ENCODE data around the gene AIFM3.

The AIFM3 gene

GRCh38 chr22:20951932-20952380 is 15.1 kb upstream of the AIFM3 start:
- Histone ChIP-seq H3K27ac (ENCODE audit: low read depth, low read length) (peak overlapping the region; percentile 42), H3K27me3 (ENCODE audit: control insufficient read depth, insufficient read depth, low read length) (peaks cover 6% of the 10 kb centered on the region), H3K36me3 (ENCODE audit: control insufficient read depth, insufficient read depth, low read length) (peaks cover 66% of the 10 kb centered on the region), H3K9me3 (ENCODE audit: control insufficient read depth, insufficient read depth, low read length) (no peaks in the 10 kb centered on the region), H3K4me3 (ENCODE audit: low read depth, low read length) (no peak overlapping the region), H3K9ac (ENCODE audit: low read depth, low read length) (no peak overlapping the region), H3K4me1 (ENCODE audit: control insufficient read depth, insufficient read depth, low read length) (0 out of 2 replicates have a peak, but pooled peaks cover 2% of the 10 kb centered on the region)

- peak overlapping the region; percentile 29 for H3K27ac ChIP-seq (ENCODE audit: low read depth, low read length)
- H3K9me3 ChIP-seq (ENCODE audit: control insufficient read depth, insufficient read depth, low read length), result no peaks in the 10 kb centered on the region
- H3K36me3 ChIP-seq (ENCODE audit: control insufficient read depth, insufficient read depth, low read length), result peaks cover 62% of the 10 kb centered on the region
- 0 out of 2 replicates have a peak, but pooled peaks cover 2% of the 10 kb centered on the region for H3K4me1 ChIP-seq (ENCODE audit: control insufficient read depth, insufficient read depth, low read length)
- H3K4me3 ChIP-seq (ENCODE audit: low read depth, low read length), result no peak overlapping the region
- H3K9ac ChIP-seq (ENCODE audit: low read depth, low read length), result no peak overlapping the region
- peaks cover 9% of the 10 kb centered on the region for H3K27me3 ChIP-seq (ENCODE audit: control insufficient read depth, insufficient read depth, low read length)
Observed at GRCh38 chr22:20952544-20953341, 14.3 kb upstream of the AIFM3 start.

GRCh38 chr22:20953342-20953608 is 13.8 kb upstream of the AIFM3 start:
- no peak overlapping the region for H3K4me3 ChIP-seq (ENCODE audit: low read depth, low read length)
- peaks cover 57% of the 10 kb centered on the region for H3K36me3 ChIP-seq (ENCODE audit: control insufficient read depth, insufficient read depth, low read length)
- H3K9me3 ChIP-seq (ENCODE audit: control insufficient read depth, insufficient read depth, low read length), result no peaks in the 10 kb centered on the region
- 0 out of 2 replicates have a peak, but pooled peaks cover 2% of the 10 kb centered on the region for H3K4me1 ChIP-seq (ENCODE audit: control insufficient read depth, insufficient read depth, low read length)
- H3K27me3 ChIP-seq (ENCODE audit: control insufficient read depth, insufficient read depth, low read length), result peaks cover 10% of the 10 kb centered on the region
- H3K27ac ChIP-seq (ENCODE audit: low read depth, low read length), result no peak overlapping the region
- H3K9ac ChIP-seq (ENCODE audit: low read depth, low read length), result no peak overlapping the region

- no peak overlapping the region for H3K9ac ChIP-seq (ENCODE audit: low read depth, low read length)
- no peaks in the 10 kb centered on the region for H3K9me3 ChIP-seq (ENCODE audit: control insufficient read depth, insufficient read depth, low read length)
- peaks cover 13% of the 10 kb centered on the region for H3K27me3 ChIP-seq (ENCODE audit: control insufficient read depth, insufficient read depth, low read length)
- H3K4me3 ChIP-seq (ENCODE audit: low read depth, low read length), result no peak overlapping the region
- peaks cover 53% of the 10 kb centered on the region for H3K36me3 ChIP-seq (ENCODE audit: control insufficient read depth, insufficient read depth, low read length)
- no peak overlapping the region for H3K27ac ChIP-seq (ENCODE audit: low read depth, low read length)
- 0 out of 2 replicates have a peak, but pooled peaks cover 2% of the 10 kb centered on the region for H3K4me1 ChIP-seq (ENCODE audit: control insufficient read depth, insufficient read depth, low read length)
Observed at GRCh38 chr22:20953668-20954500, 13.2 kb upstream of the AIFM3 start.

- H3K9ac ChIP-seq (ENCODE audit: low read depth, low read length), result no peak overlapping the region
- H3K27me3 ChIP-seq (ENCODE audit: control insufficient read depth, insufficient read depth, low read length), result peaks cover 13% of the 10 kb centered on the region
- no peak overlapping the region for H3K27ac ChIP-seq (ENCODE audit: low read depth, low read length)
- 0 out of 2 replicates have a peak, but pooled peaks cover 2% of the 10 kb centered on the region for H3K4me1 ChIP-seq (ENCODE audit: control insufficient read depth, insufficient read depth, low read length)
- no peaks in the 10 kb centered on the region for H3K9me3 ChIP-seq (ENCODE audit: control insufficient read depth, insufficient read depth, low read length)
- peaks cover 36% of the 10 kb centered on the region for H3K36me3 ChIP-seq (ENCODE audit: control insufficient read depth, insufficient read depth, low read length)
- H3K4me3 ChIP-seq (ENCODE audit: low read depth, low read length), result no peak overlapping the region
Observed at GRCh38 chr22:20955548-20955947, 11.5 kb upstream of the AIFM3 start.

GRCh38 chr22:20956258-20957101 is 10.6 kb upstream of the AIFM3 start:
- Histone ChIP-seq H3K9me3 (ENCODE audit: control insufficient read depth, insufficient read depth, low read length) (no peaks in the 10 kb centered on the region), H3K27me3 (ENCODE audit: control insufficient read depth, insufficient read depth, low read length) (peaks cover 13% of the 10 kb centered on the region), H3K9ac (ENCODE audit: low read depth, low read length) (no peak overlapping the region), H3K4me3 (ENCODE audit: low read depth, low read length) (peak overlapping the region; percentile 69), H3K36me3 (ENCODE audit: control insufficient read depth, insufficient read depth, low read length) (peaks cover 27% of the 10 kb centered on the region), H3K4me1 (ENCODE audit: control insufficient read depth, insufficient read depth, low read length) (0 out of 2 replicates have a peak, but pooled peaks cover 2% of the 10 kb centered on the region), H3K27ac (ENCODE audit: low read depth, low read length) (peak overlapping the region; percentile 62)

- Histone ChIP-seq H3K27ac (ENCODE audit: low read depth, low read length) (peak overlapping the region; percentile 62), H3K27me3 (ENCODE audit: control insufficient read depth, insufficient read depth, low read length) (peaks cover 13% of the 10 kb centered on the region), H3K4me3 (ENCODE audit: low read depth, low read length) (peak overlapping the region; percentile 69), H3K36me3 (ENCODE audit: control insufficient read depth, insufficient read depth, low read length) (peaks cover 20% of the 10 kb centered on the region), H3K4me1 (ENCODE audit: control insufficient read depth, insufficient read depth, low read length) (0 out of 2 replicates have a peak, but pooled peaks cover 2% of the 10 kb centered on the region), H3K9ac (ENCODE audit: low read depth, low read length) (peak overlapping the region; percentile 16; the same call in 1 of the 2 replicates), H3K9me3 (ENCODE audit: control insufficient read depth, insufficient read depth, low read length) (no peaks in the 10 kb centered on the region)
Observed at GRCh38 chr22:20957102-20957682, 9.9 kb upstream of the AIFM3 start.

- peak overlapping the region; percentile 69 for H3K4me3 ChIP-seq (ENCODE audit: low read depth, low read length)
- no peaks in the 10 kb centered on the region for H3K9me3 ChIP-seq (ENCODE audit: control insufficient read depth, insufficient read depth, low read length)
- H3K36me3 ChIP-seq (ENCODE audit: control insufficient read depth, insufficient read depth, low read length), result peaks cover 13% of the 10 kb centered on the region
- no peak overlapping the region for H3K27ac ChIP-seq (ENCODE audit: low read depth, low read length)
- H3K27me3 ChIP-seq (ENCODE audit: control insufficient read depth, insufficient read depth, low read length), result peaks cover 19% of the 10 kb centered on the region
- H3K9ac ChIP-seq (ENCODE audit: low read depth, low read length), result no peak overlapping the region
- H3K4me1 ChIP-seq (ENCODE audit: control insufficient read depth, insufficient read depth, low read length), result 0 out of 2 replicates have a peak, but pooled peaks cover 2% of the 10 kb centered on the region
Observed at GRCh38 chr22:20957683-20958431, 9.2 kb upstream of the AIFM3 start.

GRCh38 chr22:20959578-20960461 is 7.2 kb upstream of the AIFM3 start:
- Histone ChIP-seq H3K36me3 (ENCODE audit: control insufficient read depth, insufficient read depth, low read length) (no peaks in the 10 kb centered on the region), H3K4me3 (ENCODE audit: low read depth, low read length) (no peak overlapping the region), H3K27ac (ENCODE audit: low read depth, low read length) (no peak overlapping the region), H3K9me3 (ENCODE audit: control insufficient read depth, insufficient read depth, low read length) (no peaks in the 10 kb centered on the region), H3K9ac (ENCODE audit: low read depth, low read length) (no peak overlapping the region), H3K27me3 (ENCODE audit: control insufficient read depth, insufficient read depth, low read length) (peaks cover 39% of the 10 kb centered on the region), H3K4me1 (ENCODE audit: control insufficient read depth, insufficient read depth, low read length) (0 out of 2 replicates have a peak, but pooled peaks cover 6% of the 10 kb centered on the region)

Measured in HUES48 (cell line).